Measurements from ENCODE around the gene MLLT10. TPM values are rescaled to one million over a fixed set of nuclear protein-coding genes. Genes with fewer than 3 reads are reported as not detected.

Gene MLLT10
- total and polyA plus RNA-seq, 9 of the 15 experiments (the other 6 are each of a cell fraction or from before 2014, with no cell fraction given) = 18.8 to 81.4 (median 64.2) TPM

DNA sequence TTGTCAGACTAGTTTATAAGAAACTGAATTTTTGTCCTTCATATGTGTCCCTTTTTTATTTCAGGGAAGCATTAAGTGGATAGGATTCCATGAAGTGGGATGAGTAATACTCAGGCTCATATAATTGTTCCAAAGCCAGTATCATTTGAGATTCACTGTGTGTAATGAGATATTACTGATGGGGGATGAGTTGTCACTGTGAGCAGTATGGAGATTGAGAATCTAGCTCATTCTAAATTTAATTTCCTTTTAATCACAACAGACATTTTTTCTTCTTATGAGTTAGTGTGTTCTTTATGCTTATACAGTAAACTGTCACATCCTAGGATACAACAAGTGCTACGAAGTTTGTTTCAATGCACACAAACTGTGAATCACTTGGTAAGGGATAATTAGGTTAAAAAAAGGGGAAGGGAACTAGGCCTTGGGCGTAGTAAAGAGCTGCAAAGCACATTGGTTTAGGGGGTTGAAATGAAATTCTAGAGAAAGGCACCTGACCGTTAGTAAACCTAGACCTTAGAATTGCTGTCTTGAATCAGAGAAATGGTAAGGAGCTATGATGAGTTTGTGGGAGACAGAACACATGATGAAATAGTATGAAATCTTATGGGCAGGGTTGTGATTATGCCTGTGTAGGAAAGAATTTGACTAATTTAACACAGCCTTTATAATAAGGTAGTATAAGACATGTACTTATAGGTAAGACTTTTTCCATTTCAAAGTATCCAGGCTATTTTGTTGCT is 153.4 kb downstream of the MLLT10 start (continued):
- no peak for TF ChIP-seq JUN (IDR thresholded peaks at IDR 0.05; ENCODE audit: borderline replicate concordance, low read depth, low read length)
- no peak for TF ChIP-seq JUN (CRISPR knock-in tag; IDR thresholded peaks at IDR 0.05; ENCODE audit: borderline replicate concordance)
- TF ChIP-seq ZNF263 (CRISPR knock-in tag; IDR thresholded peaks at IDR 0.05; ENCODE audit: borderline replicate concordance) = no peak
- 0 out of 2 replicates have a peak, but pooled peaks have one; percentile 56 for TF ChIP-seq ZNF175 (CRISPR knock-in tag; IDR thresholded peaks at IDR 0.05; ENCODE audit: low read depth)
- TF ChIP-seq, protein P1, sequence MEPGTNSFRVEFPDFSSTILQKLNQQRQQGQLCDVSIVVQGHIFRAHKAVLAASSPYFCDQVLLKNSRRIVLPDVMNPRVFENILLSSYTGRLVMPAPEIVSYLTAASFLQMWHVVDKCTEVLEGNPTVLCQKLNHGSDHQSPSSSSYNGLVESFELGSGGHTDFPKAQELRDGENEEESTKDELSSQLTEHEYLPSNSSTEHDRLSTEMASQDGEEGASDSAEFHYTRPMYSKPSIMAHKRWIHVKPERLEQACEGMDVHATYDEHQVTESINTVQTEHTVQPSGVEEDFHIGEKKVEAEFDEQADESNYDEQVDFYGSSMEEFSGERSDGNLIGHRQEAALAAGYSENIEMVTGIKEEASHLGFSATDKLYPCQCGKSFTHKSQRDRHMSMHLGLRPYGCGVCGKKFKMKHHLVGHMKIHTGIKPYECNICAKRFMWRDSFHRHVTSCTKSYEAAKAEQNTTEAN (CRISPR knock-in tag; IDR thresholded peaks at IDR 0.05) = no peak
- TF ChIP-seq CAMTA2 (CRISPR knock-in tag; conservative IDR thresholded peaks at IDR 0.05) = no peak
- no peak for TF ChIP-seq BRD9 (IDR thresholded peaks at IDR 0.05; ENCODE audit: low read depth, partially characterized antibody)
- no peak for TF ChIP-seq NCOA1 (IDR thresholded peaks at IDR 0.05; ENCODE audit: low read depth)
- no peak for TF ChIP-seq ZSCAN29 (IDR thresholded peaks at IDR 0.05)
- TF ChIP-seq, protein P2, sequence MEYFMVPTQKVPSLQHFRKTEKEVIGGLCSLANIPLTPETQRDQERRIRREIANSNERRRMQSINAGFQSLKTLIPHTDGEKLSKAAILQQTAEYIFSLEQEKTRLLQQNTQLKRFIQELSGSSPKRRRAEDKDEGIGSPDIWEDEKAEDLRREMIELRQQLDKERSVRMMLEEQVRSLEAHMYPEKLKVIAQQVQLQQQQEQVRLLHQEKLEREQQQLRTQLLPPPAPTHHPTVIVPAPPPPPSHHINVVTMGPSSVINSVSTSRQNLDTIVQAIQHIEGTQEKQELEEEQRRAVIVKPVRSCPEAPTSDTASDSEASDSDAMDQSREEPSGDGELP (CRISPR knock-in tag; IDR thresholded peaks at IDR 0.05; ENCODE audit: borderline replicate concordance) = no peak
- TF ChIP-seq, protein P3, sequence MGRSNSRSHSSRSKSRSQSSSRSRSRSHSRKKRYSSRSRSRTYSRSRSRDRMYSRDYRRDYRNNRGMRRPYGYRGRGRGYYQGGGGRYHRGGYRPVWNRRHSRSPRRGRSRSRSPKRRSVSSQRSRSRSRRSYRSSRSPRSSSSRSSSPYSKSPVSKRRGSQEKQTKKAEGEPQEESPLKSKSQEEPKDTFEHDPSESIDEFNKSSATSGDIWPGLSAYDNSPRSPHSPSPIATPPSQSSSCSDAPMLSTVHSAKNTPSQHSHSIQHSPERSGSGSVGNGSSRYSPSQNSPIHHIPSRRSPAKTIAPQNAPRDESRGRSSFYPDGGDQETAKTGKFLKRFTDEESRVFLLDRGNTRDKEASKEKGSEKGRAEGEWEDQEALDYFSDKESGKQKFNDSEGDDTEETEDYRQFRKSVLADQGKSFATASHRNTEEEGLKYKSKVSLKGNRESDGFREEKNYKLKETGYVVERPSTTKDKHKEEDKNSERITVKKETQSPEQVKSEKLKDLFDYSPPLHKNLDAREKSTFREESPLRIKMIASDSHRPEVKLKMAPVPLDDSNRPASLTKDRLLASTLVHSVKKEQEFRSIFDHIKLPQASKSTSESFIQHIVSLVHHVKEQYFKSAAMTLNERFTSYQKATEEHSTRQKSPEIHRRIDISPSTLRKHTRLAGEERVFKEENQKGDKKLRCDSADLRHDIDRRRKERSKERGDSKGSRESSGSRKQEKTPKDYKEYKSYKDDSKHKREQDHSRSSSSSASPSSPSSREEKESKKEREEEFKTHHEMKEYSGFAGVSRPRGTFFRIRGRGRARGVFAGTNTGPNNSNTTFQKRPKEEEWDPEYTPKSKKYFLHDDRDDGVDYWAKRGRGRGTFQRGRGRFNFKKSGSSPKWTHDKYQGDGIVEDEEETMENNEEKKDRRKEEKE (IDR thresholded peaks at IDR 0.05; ENCODE audit: borderline replicate concordance in 1 of 2, control insufficient read depth in 1 of 2, low read depth in 2 of 2, low read length in 1 of 2) = no peak
- TF ChIP-seq, protein P4, sequence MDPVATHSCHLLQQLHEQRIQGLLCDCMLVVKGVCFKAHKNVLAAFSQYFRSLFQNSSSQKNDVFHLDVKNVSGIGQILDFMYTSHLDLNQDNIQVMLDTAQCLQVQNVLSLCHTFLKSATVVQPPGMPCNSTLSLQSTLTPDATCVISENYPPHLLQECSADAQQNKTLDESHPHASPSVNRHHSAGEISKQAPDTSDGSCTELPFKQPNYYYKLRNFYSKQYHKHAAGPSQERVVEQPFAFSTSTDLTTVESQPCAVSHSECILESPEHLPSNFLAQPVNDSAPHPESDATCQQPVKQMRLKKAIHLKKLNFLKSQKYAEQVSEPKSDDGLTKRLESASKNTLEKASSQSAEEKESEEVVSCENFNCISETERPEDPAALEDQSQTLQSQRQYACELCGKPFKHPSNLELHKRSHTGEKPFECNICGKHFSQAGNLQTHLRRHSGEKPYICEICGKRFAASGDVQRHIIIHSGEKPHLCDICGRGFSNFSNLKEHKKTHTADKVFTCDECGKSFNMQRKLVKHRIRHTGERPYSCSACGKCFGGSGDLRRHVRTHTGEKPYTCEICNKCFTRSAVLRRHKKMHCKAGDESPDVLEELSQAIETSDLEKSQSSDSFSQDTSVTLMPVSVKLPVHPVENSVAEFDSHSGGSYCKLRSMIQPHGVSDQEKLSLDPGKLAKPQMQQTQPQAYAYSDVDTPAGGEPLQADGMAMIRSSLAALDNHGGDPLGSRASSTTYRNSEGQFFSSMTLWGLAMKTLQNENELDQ (CRISPR knock-in tag; IDR thresholded peaks at IDR 0.05; ENCODE audit: borderline replicate concordance) = no peak
- peak; percentile 55; the same call in 1 of the 2 replicates for TF ChIP-seq JUND (IDR thresholded peaks at IDR 0.05; ENCODE audit: borderline replicate concordance, low read depth, low read length)
- TF ChIP-seq JUND (tag; IDR thresholded peaks at IDR 0.05; ENCODE audit: borderline replicate concordance, low read depth, low read length) = no peak
- TF ChIP-seq, protein P5, sequence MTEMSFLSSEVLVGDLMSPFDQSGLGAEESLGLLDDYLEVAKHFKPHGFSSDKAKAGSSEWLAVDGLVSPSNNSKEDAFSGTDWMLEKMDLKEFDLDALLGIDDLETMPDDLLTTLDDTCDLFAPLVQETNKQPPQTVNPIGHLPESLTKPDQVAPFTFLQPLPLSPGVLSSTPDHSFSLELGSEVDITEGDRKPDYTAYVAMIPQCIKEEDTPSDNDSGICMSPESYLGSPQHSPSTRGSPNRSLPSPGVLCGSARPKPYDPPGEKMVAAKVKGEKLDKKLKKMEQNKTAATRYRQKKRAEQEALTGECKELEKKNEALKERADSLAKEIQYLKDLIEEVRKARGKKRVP (CRISPR knock-in tag; IDR thresholded peaks at IDR 0.05) = peak; percentile 85
- TF ChIP-seq, protein P6, sequence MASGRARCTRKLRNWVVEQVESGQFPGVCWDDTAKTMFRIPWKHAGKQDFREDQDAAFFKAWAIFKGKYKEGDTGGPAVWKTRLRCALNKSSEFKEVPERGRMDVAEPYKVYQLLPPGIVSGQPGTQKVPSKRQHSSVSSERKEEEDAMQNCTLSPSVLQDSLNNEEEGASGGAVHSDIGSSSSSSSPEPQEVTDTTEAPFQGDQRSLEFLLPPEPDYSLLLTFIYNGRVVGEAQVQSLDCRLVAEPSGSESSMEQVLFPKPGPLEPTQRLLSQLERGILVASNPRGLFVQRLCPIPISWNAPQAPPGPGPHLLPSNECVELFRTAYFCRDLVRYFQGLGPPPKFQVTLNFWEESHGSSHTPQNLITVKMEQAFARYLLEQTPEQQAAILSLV (tag; IDR thresholded peaks at IDR 0.05) = 0 out of 2 replicates have a peak, but pooled peaks have one; percentile 6
- TF ChIP-seq ZEB2 (IDR thresholded peaks at IDR 0.05) = no peak
